GM19328 (cell line): ENCODE measurements around the gene SCARB2.

Source experiments
- ATAC-seq: cut with Tn5 transposase; IDR thresholded peaks from one replicate; pipeline ENCODE4 v1.9.1; 2021; ENCODE audit warnings: mild to moderate bottlenecking, moderate library complexity; ENCODE audit not compliant: unreplicated experiment

SCARB2 gene

DNA sequence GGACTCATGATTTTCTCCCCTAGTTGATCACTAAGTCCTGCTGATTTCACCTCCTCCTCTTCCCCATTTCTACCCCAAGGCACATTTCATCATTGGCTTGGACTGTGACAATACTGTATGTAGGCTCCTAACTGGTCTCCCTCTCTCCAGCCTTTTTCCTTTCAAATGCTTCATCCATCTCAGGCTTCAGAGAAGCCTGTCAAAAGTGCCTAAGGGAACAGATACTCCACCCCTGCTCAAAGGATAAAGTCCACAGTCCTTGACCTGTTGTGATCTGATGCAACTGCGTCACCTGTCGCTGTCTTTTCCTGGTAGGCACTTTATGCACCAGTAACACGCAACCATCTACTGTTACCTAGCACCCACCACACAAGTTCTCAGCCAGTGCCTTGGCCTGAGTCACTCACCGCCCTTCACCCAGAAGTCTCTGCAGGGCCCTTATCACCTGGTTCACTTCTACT is 12.8 kb downstream of the SCARB2 start:
- ATAC-seq: no peak

DNA sequence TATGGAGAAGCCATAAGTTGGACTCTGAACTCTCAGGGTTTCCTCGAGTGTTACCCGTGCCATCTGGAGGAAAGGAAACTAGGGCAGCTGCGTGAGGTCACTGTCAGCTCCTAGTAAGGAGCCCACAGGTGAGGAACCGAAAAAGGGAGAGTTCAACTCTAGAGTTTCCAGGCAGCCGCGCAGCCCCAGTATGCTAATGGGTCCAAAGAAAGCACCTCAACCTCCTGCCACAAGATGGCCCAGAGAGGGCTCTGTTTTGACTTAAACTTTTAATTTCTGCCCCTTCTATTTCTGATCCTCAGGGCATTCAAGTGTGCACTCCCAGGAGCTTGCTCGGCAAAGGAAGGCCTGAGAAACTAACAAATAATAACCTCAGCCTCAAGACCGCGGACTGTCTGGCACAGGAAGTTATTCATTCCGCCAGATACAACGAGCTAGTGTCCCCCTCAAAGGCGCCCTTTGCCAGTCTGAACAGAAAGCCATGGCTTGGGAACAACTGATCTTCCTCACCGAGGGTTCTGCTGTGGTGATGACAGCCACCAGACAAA is 13.9 kb downstream of the SCARB2 start:
- peak; percentile 88 for ATAC-seq

DNA sequence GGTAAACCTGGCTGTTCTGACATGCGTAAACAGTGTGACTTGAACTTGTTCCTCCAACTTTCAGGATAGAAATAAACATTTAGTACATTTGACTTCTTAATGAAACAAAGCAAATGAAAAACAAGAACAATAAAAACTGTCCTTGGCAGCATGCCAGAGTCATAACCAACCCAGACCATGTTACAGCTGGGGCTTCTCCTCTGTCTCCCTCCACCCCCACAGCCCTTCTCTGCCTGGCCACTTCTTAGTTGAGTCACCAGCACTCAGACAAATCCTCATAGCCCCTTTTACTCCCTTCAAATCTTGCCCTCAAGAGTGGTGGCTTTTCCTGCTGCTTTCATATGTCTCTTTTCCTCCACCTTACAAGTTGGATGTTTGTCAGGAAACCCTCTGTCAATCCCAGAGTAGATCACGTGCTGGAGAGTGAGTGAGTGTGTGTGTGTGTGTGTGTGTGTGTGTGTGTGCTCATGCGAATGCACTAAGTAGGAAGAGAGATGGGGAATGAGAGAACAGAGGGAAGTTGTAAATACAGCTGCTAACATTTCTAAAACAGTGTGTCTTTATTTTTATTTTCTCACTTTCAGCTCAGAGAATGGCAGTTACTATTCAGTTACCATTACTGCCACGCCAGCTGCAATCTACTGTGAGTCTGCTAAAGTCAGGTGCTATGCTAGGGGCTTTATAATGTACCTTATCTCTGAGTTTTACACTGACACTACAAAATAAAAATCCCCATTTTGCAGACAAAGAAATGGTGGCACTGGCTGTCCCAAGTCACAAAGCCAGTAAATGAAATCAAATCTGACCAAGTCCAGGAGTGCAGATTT is 15.0 kb downstream of the SCARB2 start:
- ATAC-seq: peak; percentile 35

DNA sequence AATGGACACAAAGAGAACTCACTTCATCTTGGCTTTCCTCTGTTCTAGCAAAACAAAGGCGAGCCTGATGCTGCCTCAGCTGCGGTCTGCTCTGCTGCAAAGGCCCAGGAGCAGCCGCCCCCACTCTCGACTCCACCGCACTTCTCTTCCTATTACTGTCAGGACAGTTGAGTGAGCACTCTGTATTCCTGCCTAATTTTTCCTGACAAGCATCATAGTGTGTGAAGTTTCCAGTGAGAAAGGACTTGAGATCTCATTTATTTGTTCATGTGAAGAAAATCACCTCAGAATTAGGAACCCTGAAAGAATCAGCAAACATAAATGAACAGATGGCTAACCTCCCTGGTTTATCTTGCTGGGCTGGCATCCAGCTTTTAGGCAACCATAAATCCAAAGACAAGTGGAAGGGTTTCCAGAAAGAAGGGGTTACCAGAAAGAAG is 15.6 kb downstream of the SCARB2 start:
- ATAC-seq: peak; percentile 8

DNA sequence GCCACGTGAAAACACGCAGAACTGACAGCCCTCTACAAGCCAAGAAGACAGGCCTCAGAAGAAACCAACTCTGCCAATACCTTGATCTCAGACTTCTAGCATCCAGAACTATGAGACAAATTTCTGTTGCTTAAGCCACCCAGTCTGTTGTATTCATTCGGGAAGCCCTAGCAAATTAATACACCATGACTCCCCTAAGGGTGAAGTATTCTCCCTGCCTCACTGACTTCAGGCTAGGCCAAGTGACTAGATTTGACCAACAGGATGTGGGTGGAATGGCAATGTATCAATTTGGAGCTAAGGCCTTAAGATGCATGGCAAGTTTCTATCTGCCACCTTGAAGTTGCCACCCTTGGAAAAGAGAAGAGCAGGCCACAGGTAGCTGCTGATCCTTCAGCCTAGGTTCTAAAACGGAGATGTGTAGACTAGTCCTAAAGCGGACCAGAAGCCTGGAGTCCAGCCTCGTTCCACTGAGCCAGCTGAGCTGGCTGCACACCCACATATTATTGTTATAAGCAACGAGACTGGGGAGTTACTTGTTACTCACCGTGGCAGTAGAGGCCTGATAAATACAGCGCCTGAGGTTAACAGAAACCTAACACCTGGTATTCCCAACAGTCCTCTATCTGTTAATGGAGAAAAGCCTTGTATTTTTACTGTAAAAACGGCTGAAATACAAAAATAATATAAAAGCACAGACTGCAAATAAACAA is 16.4 kb downstream of the SCARB2 start:
- no peak for ATAC-seq

DNA sequence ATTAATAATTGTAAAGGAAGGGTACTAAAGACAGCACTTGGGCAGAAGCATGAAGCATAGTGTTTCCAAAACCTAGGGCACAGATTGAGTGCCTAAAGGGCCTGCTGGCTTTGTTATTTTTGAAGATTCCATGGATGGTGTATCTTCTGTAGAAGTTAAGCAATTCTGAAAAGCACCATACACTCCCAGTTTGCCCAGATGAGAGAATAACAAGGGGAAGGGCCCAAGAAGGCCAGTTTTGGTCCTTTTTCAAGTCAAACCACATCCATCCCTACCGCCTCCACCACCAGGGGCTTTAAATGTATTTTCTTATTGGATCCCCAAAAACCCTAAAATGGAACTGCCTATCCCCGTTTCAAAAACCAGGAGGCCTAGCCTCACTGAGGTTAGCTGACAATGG is 17.2 kb downstream of the SCARB2 start:
- ATAC-seq: no peak

DNA sequence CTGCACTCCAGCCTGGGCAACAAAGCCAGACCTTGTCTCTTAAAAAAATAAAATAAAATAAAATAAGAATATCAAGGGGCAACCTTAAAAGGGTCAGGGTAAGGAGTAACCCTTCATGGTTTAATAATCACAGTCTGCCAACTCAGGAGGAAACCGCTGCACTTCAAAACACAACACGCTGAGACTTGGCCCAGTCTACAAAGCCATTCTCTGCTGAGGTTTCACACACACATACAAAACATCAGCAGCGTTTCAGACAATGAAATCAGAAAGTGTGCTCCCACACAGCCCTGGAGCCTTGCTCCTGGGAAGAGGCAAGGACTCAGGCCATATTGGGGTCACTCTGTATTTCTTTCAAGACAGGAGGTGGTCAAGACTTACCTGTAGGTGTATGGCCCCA is 18.3 kb downstream of the SCARB2 start:
- ATAC-seq: no peak

DNA sequence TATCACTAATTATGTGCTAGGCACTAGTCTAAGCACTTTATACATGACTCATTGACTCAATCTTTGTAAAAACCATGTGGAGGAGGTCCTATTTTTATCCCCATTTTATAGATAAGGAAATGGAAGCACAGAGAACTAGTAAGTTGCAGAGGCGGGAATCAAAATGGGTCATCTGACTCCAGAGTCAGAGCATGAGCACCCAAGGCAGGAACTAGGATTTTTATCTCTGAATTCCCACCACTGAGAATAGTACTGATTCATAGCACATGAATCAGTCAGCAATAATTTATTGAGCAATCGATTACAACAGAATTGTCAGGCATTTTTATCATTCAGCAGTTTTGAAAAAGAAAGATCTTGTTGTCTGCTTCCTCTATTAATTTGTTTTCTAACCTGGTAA is 19.3 kb downstream of the SCARB2 start:
- ATAC-seq: no peak

DNA sequence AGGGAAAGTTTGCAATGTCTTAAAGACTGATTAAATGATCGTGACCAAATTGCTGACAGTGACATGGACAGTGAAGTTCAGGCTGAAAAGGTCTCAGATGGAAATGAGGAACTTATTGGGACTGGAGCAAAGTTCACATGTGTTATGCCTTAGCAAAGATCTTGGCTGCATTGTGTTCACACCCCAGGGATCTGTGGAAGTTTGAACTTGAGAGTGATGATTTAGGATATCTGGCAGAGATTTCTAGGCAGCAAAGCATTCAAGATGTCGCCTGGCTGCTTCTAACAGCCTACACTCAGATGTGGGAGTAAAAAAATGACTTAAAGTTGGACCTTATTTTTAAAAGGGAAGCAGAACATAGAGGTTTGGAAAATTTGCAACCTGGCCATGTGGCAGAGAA is 21.4 kb downstream of the SCARB2 start:
- no peak for ATAC-seq

DNA sequence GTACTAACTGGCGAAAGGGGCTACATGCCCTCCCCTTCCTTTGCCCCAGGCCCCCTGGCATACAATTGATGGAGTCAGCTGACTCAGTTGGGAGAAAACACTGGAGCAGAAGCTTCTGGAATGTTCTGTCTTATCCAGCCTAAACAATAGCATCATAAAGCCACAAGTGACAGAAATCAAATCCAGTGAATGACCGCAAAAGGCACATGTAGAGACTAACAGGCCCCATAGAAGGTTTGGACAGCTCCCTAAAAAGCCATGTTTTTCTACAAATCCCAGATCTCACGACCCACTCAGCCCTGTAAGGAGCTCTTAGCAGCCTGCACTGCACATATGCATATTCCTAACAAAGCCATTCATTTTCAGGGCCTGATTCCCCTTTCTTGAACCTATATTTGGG is 25.1 kb downstream of the SCARB2 start:
- no peak for ATAC-seq

DNA sequence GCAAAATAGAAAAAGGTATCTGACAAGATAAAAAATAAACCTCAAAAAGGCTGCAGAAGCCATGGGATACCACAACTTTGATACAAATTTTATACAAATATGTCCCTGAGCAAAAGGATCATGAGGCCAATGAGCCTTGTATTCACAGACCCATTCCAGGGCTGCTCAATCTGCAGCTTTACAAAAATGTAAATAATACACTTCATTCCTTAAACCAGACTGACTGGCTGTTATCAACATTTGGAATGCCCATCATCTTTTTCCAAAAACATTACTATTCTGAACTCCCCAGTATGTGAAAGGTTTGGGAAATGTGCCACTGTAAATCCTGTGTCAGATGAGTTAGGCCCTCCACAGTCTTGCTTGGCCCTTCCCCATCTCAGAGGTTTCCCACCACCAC is 25.5 kb downstream of the SCARB2 start:
- no peak for ATAC-seq

DNA sequence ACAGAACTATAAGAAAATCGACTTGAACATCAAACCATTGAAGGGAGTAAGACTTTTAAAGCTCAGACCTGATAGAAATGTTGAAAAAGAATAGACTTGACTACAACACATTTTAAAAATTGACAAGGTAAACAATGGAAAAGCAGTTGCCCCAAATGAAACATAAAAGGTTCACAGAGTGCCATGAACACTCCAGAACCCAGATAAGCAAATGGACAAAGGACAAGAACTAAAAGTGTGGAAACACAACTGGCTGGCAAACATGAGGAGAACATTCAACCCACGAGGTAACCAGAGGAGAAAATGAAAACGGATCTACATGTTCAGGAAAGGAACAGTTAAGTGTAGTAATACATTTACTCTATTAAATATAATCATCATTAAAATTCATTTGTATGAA is 26.5 kb downstream of the SCARB2 start:
- ATAC-seq: no peak

DNA sequence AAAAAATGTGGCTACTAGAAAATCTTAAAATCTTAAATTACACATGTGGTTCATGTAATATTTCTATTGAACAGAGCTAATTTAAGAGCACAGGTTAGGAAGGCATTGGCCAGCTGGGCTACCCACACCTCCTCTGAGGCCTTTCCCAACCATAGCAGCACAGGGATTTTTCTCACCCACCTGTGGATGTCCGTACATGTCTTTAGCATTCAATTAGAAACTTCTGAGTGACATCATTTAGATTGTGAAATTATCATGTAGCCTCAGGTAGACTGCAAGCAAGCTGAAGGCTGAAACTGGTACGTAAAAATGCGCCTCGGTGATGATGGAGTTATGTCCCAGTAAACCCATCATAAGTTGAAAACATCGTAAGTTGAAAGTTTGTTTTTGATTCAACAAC is 31.2 kb downstream of the SCARB2 start:
- no peak for ATAC-seq

DNA sequence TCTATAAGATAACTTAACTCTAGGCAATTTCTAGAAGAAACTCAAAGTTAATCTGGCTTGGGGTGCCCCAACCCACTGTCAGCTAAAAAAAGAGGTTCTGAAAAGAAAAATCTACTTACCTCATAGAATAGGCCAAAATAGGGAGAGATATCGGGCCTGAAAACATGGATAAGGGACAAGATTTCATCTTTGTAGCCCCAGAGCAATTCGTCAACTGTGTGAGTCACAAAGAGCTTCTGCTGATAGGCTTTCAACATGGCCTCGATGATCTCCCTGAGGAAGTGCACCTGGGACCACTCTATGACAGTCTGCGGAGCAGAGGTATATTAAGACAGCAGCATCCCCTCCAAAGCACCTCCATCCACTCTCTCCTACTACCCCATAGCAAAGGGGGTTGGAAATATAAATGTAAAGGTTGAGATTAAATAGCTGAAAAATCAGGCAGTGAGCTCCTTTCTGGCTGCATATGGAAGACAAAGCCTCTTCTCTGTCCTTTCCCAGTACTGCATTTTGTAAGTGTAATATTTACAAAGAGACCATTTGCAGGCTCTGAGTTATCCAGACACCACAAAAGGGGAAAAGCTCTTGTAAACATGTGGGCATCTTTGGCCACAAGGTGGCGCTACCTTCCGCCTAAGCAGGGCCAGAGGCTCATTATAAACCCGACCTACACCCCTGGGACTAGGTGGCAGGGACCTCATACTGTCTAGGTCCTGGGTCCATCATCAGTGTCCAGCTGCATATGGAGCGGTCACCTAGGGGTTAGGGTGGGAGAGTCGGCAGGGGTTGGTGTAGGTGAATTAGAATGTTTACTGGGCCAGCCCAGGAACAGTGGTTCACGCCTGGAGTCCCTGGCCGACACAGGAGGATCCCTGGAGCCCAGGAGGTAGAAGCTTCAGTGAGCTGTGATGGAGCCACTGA is 34.0 kb downstream of the SCARB2 start:
- ATAC-seq: peak; percentile 91

DNA sequence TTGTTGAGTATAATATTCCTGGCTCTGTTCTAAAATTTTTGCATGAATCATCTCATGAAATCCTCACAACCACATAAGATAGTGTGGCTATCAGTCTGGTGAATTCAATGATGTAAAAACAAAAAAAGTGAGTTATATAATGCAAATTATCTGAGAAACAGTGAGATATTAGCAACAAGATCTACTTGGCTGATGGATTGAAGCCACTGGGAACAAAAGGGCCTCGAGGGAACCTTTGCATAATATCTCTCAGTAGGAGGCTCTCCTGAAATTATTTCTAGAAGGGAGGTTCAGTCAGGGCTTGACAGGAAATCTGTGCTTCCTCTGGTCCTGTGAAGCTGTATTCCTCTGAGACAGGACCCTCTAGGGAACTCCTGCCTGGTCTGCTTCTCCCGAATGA is 35.3 kb downstream of the SCARB2 start:
- no peak for ATAC-seq

DNA sequence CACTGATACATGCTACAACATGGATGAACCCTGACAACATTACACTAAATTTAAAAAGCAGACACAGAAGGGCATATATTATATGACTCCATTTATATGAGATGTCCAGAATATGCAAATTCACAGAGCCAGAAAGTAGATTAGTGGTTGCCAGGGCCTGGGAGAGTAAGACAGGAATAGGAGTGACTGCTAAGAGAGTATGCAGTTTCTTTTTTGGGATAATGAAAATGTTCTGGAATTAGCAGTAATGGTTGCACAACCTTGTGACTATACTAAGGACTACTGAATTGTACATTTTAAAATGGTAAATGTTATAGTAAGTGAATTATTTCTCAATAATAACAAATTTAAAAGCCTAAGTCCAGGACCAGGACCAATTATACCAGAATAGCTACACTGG is 35.9 kb downstream of the SCARB2 start:
- ATAC-seq: no peak

DNA sequence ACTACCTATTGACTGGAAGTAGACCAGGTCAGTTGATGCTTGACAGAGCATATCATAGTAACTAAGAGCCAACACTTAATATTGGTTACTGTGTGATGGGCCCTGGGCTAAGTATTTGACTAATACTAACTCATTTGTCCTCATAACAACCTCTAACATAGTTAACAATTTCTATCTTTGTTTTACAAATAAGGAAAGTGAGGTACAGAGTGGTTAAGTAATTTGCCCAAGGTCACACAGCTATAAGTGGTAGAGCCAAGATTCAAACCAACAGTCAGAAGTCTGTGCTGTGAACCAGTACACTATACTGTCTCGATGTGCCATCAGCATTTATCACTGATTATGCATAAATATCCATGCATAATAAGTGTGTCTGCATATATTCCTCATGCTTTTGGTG is 38.3 kb downstream of the SCARB2 start:
- no peak for ATAC-seq

DNA sequence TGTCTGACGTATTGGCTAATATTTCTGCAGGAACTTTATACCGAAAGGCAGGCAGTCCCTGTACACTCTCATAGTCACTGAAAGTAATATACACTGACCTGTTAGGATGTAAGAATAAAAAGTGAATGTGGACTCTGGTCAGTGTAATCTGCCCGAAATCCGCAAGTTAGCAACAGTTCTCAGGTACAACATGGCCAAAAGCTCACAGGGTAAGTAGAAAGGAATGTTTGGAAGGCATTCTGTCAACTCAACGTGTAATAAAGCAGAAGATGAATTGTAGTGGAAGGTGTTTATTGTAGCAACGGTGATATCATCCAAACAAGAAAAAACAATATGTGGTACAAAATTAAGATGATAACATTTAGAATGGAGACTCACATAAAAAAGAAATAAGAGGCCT is 39.4 kb downstream of the SCARB2 start:
- no peak for ATAC-seq

DNA sequence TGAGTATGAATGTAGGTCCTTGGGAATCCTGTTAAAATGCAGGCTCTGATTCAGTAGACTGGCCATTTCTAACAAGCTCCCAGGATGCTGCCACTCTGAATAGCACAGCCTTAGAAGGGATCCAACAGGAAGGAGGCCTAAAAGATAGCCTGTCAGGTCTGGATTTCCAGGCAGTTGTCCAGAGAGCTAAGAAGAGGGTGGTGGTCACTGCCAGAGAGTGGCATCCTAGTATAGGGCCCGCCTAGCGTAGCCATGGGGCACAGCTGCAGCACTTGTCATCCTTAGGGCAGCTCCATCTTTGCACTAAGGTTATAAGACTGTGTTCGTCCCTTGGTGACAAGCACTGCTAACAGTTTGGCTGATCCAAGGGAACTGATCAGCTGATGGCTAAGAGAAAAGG is 44.9 kb downstream of the SCARB2 start:
- ATAC-seq: no peak

DNA sequence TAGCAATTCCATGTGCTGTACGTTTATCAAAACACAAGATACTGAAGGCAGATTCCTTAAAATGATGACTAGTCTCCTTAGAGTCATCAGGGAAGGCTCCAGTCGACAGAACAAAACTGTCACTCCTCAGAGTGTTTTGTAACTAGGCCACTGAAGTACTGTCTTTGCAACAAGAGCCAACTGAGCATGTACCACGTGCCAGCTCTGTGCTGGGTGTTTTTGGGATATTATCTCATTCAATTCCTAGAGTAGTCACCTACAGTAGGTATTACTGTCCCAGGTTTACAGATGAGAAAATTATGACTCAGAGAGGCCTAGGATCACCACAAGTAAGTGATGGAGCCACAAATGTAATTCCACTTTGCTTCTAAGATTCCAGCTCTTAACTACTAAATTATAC is 47.1 kb downstream of the SCARB2 start:
- ATAC-seq: no peak

DNA sequence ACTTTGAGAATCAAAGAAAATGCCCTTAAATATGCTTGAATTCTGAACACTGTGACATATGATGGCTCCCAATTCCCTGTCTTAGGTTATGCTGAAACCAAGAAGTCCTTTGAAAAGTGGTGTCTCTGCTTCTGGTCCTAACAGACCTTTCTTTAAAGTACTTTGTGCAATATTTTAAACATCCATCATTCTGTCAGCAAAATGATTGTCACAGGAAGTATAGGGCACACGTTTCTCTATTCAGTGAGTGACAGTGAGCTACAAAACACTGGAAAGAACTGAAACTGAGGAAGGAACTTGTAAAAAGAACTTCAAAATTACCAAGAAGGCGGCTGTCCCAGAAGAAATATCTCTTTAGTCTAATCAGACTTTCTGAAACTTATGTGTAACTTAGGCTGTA is 53.3 kb downstream of the SCARB2 start:
- no peak for ATAC-seq
